ENCODE data around the gene GADD45GIP1.
"Not testable (repeated sequence)": the region's sequence is repeated elsewhere in the genome, so short reads cannot be mapped to it uniquely, and the experiment has no call there.

The GADD45GIP1 gene

GRCh38 chr19:12939975-12940423 lies 17.0 kb downstream of the GADD45GIP1 start:
- DNase-seq (ENCODE audit: low read depth): no peak

- peak; percentile 86 for DNase-seq (ENCODE audit: low read depth)
These were observed 18.0 kb downstream of the GADD45GIP1 start for GRCh38 chr19:12938779-12939601.

GRCh38 chr19:12937927-12938778 lies 18.9 kb downstream of the GADD45GIP1 start, which contains the start of gene CALR:
TSS of gene CALR (plus strand) at chr19:12938609. CDS start at chr19:12938680, 71 bp downstream.
- peak; percentile 99 for DNase-seq (ENCODE audit: low read depth)

GRCh38 chr19:12937093-12937926 lies 19.7 kb downstream of the GADD45GIP1 start:
- no peak for DNase-seq (ENCODE audit: low read depth)

- no peak for DNase-seq (ENCODE audit: low read depth)
These were observed 20.4 kb downstream of the GADD45GIP1 start for GRCh38 chr19:12936582-12936981.

GRCh38 chr19:12935071-12935470 lies 22.0 kb downstream of the GADD45GIP1 start:
- DNase-seq (ENCODE audit: low read depth): no peak

- DNase-seq (ENCODE audit: low read depth): peak; percentile 93
These were observed 23.5 kb downstream of the GADD45GIP1 start, which contains the start of gene FARSA for GRCh38 chr19:12933287-12934072. TSS of gene FARSA (minus strand) at chr19:12933711. CDS start at chr19:12933696, 15 bp downstream.

GRCh38 chr19:12932392-12933286 lies 24.4 kb downstream of the GADD45GIP1 start:
- DNase-seq (ENCODE audit: low read depth): no peak

- no peak for DNase-seq (ENCODE audit: low read depth)
These were observed 26.9 kb downstream of the GADD45GIP1 start for GRCh38 chr19:12930002-12930645.

- DNase-seq (ENCODE audit: low read depth): no peak
These were observed 32.3 kb downstream of the GADD45GIP1 start for GRCh38 chr19:12924621-12925310.

- no peak for DNase-seq (ENCODE audit: low read depth)
These were observed 34.1 kb downstream of the GADD45GIP1 start for GRCh38 chr19:12922959-12923358.

- DNase-seq (ENCODE audit: low read depth): no peak
These were observed 36.0 kb downstream of the GADD45GIP1 start for GRCh38 chr19:12921047-12921446.

- no peak for DNase-seq (ENCODE audit: low read depth)
These were observed 38.8 kb downstream of the GADD45GIP1 start for GRCh38 chr19:12918253-12918652.

- DNase-seq (ENCODE audit: low read depth): not testable (repeated sequence)
These were observed 41.2 kb downstream of the GADD45GIP1 start for GRCh38 chr19:12915860-12916259.

- DNase-seq (ENCODE audit: low read depth): no peak
These were observed 43.0 kb downstream of the GADD45GIP1 start for GRCh38 chr19:12913851-12914690.

- peak; percentile 60 for DNase-seq (ENCODE audit: low read depth)
These were observed 43.9 kb downstream of the GADD45GIP1 start for GRCh38 chr19:12913011-12913561.

GRCh38 chr19:12912571-12912970 lies 44.5 kb downstream of the GADD45GIP1 start:
- DNase-seq (ENCODE audit: low read depth): no peak

All from iris pigment epithelial cell (primary cell).